Heart left ventricle (tissue), 16 donors: ENCODE data around the gene TEKT1. TPM values are rescaled to one million over a fixed set of nuclear protein-coding genes. Genes with fewer than 3 reads are reported as not detected.
A peak's percentile ranks its signal among the peaks of the same experiment; 100 is the strongest.
"Not testable (repeated sequence)": the region's sequence is repeated elsewhere in the genome, so short reads cannot be mapped to it uniquely, and the experiment has no call there.

Experiments used
- ATAC-seq, 4 donors: fragments of 200-7000 bp; cut with Tn5 transposase; one replicate each; pipeline ENCODE4 v1.9.1; 2020 to 2022; ENCODE audit warnings: moderate library complexity in 4 of 4, mild to moderate bottlenecking in 3 of 4, moderate number of reproducible peaks in 1 of 4
- DNase-seq, 5 donors: peaks; one replicate each; pipeline ENCODE4 v3.0.0-alpha.2; 2020
- H3K27ac ChIP-seq, 12 donors: fragments of 200-600 bp; sonication (generic) in 4 of 12; one replicate each; pipeline versions ENCODE4 v1.5.0 to v1.8.0; 2016 to 2022; ENCODE audit warnings: mild to moderate bottlenecking in 2 of 12
- H3K27me3 ChIP-seq, 9 donors: fragments of 200-600 bp; sonication (generic) in 2 of 9; one replicate each; pipeline versions ENCODE4 v1.5.1 to v1.8.0; 2016 to 2022; ENCODE audit warnings: mild to moderate bottlenecking in 3 of 9
- H3K36me3 ChIP-seq, 9 donors: fragments of 200-600 bp; sonication (generic) in 2 of 9; one replicate each; pipeline versions ENCODE4 v1.5.0 to v1.8.0; 2018 to 2022; ENCODE audit warnings: mild to moderate bottlenecking in 2 of 9
- H3K4me1 ChIP-seq, 12 donors: fragments of 200-600 bp; sonication (generic) in 4 of 12; one replicate each; pipeline versions ENCODE4 v1.5.0 to v1.8.0; 2016 to 2022; ENCODE audit warnings: mild to moderate bottlenecking in 3 of 12
- H3K4me3 ChIP-seq, 12 donors: fragments of 200-600 bp; sonication (generic) in 4 of 12; one replicate each; pipeline versions ENCODE4 v1.5.0 to v1.8.0; 2017 to 2022; ENCODE audit warnings: mild to moderate bottlenecking in 9 of 12, moderate library complexity in 4 of 12
- H3K9me3 ChIP-seq, 12 donors: fragments of 200-600 bp; sonication (generic) in 4 of 12; one replicate each; pipeline versions ENCODE4 v1.5.0 to v1.8.0; 2016 to 2022; ENCODE audit warnings: mild to moderate bottlenecking in 1 of 12
- POLR2A ChIP-seq, 2 donors: fragments of 450-650 bp; IDR thresholded peaks; one replicate each; pipeline ENCODE4 v1.6.1; 2017; ENCODE audit warnings: antibody characterized with exemption in 2 of 2, mild to moderate bottlenecking in 2 of 2, moderate library complexity in 2 of 2
- WGBS, 4 donors: extraction: QIAGEN DNeasy Blood & Tissue Kit in 2 of 4; methylation state at CpG; one replicate each; pipeline versions ENCODE4 v1.1.5 to v1.1.7; 2013 to 2018; 5-methylcytosine and 5-hydroxymethylcytosine counted together
- intact Hi-C, 10 donors: fragments of 100-400 bp; cut with DNase I; formaldehyde crosslinking; loops; one replicate each; pipeline versions ENCODE4 v1.11.1 to v1.14.2; 2022
- polyA plus RNA-seq, 2 donors: library from polyadenylated mRNA; stranded (reverse); fragments of 200-250 nt; gene quantifications; one replicate each; pipeline ENCODE4 v1.2.3, GENCODE V29; 2013
- total RNA-seq, 9 donors: library from RNA; depleted of rRNA in 2 of 9; stranded (reverse); fragments of >200 nt in 2 of 9; fragmentation: NEBNext Ultra II Directional in 3 of 9; extraction: Animal tissue kit (Norgen Biotek cat#: 25700) in 3 of 9; gene quantifications; one replicate each; pipeline versions ENCODE4 v1.1.0 to v1.2.4, GENCODE V29; 2016 to 2023
- TF ChIP-seq, protein P1 (sequence below), 12 donors: fragments of 200-600 bp; sonication (generic) in 4 of 12; IDR thresholded peaks; one replicate each; pipeline versions ENCODE4 v1.5.0 to v1.8.0; 2018 to 2022; ENCODE audit warnings: antibody characterized with exemption in 12 of 12, mild to moderate bottlenecking in 5 of 12
- donor health status: ischemic (EF 13 %, LVEDD 7.1; RV severe dilation, severe dysfunction).
- donor health status: healthy with polysubstance abuse.
- donor health status: DM: no; HTN: yes; CAD: no.
- donor health status: DM: no; HTN: no; CAD: no.
- donor health status: ischemic (EF 25% LVEDD 6.9; RV normal size, moderate dysfunction).
- donor health status: ischemic (EF 25% LVEDD 5.7; RV mildly dilated, moderate dysfunction).
- donor health status: healthy.
- donor health status: DM: yes; HTN: yes; CAD: no.
- donor health status: ischemic (EF 35%, LVEDD 5.7; RV mildly dilated, moderate dysfunction).
- donor health status: nonischemic (EF 11% LVEDD 7.7; RV severe dilation, severe dysfunction).
- donor health status: DM: yes; HTN: yes; CAD: no.
- donor health status: PGD.
- donor health status: ischemic (EF 29% LVEDD 5.4; RV normal size, mild dysfunction).
- donor health status: nonischemic (EF 23%, LVEDD 6.1; RV moderate dilation, normal function).

The TEKT1 gene
- total and polyA plus RNA-seq, 11 donors: not detected

DNA sequence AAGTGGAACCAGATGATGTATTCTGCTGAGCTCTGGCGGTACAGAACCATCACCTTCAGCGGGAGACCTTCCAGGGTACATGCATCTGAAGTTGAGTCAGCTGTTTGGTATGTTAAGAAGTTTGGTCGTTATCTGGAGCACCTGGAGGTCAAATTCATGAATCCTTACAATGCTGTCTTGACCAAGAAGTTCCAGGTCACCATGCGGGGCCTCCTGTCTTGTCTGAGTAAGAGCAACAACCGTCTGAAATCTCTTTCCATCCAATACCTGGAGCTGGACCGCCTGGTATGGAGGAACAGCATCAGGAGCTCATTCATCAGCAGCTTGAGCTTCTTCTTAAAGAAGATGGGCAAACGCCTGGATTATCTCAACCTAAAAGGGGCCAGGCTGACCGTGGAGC is 51.5 kb downstream of the TEKT1 start:
- Histone ChIP-seq H3K4me3 (no peak overlapping the region), H3K27me3 (peaks cover 0 to 32% (median 0%) of the 10 kb centered on the region in 9 donors), H3K36me3 (no peaks in the 10 kb centered on the region), H3K9me3 (peaks cover 0 to 46% (median 5%) of the 10 kb centered on the region in 12 donors), H3K27ac (no peak overlapping the region), H3K4me1 (peaks cover 0 to 10% (median 0%) of the 10 kb centered on the region in 12 donors)
- WGBS, 4 donors: 64 to 80% (median 74%) methylated on average over 5 to 8 of the region's 8 CpGs
- no peak for DNase-seq
- TF ChIP-seq, protein P1, sequence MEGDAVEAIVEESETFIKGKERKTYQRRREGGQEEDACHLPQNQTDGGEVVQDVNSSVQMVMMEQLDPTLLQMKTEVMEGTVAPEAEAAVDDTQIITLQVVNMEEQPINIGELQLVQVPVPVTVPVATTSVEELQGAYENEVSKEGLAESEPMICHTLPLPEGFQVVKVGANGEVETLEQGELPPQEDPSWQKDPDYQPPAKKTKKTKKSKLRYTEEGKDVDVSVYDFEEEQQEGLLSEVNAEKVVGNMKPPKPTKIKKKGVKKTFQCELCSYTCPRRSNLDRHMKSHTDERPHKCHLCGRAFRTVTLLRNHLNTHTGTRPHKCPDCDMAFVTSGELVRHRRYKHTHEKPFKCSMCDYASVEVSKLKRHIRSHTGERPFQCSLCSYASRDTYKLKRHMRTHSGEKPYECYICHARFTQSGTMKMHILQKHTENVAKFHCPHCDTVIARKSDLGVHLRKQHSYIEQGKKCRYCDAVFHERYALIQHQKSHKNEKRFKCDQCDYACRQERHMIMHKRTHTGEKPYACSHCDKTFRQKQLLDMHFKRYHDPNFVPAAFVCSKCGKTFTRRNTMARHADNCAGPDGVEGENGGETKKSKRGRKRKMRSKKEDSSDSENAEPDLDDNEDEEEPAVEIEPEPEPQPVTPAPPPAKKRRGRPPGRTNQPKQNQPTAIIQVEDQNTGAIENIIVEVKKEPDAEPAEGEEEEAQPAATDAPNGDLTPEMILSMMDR (IDR thresholded peaks at IDR 0.05): no peak
- TF ChIP-seq POLR2A (IDR thresholded peaks at IDR 0.05): no peak
- no peak for ATAC-seq
- intact Hi-C loops: no loop called here

DNA sequence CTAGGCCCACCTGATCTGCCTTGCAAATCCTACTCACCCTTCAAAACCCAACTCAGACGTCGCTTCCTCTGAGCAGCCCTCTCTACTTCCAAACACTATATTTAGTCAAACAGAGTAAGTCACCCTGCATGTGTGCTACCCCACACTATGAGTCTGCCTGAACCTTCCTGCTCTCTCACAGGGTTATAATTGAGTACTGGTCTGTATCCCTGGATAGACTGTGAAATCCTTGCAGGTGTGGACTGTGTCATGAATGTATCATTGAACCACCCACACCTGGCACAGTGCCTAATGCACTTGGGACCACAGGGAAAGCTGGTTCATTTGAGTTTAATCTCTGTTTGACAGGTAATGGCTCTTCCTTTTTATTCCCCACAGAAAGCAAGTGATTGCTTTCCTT is 52.1 kb downstream of the TEKT1 start:
- Histone ChIP-seq H3K36me3 (no peaks in the 10 kb centered on the region), H3K4me3 (no peak overlapping the region), H3K27me3 (peaks cover 0 to 32% (median 0%) of the 10 kb centered on the region in 9 donors), H3K4me1 (peaks cover 0 to 10% (median 0%) of the 10 kb centered on the region in 12 donors), H3K9me3 (peaks cover 0 to 46% (median 9%) of the 10 kb centered on the region in 12 donors), H3K27ac (no peak overlapping the region)
- 54 to 85% (median 65%) methylated on average over 2 of the region's 2 CpGs for WGBS, 4 donors
- intact Hi-C loops: no loop called here
- ATAC-seq: no peak
- DNase-seq: no peak
- TF ChIP-seq, protein P1 (IDR thresholded peaks at IDR 0.05): no peak
- TF ChIP-seq POLR2A (IDR thresholded peaks at IDR 0.05): no peak

DNA sequence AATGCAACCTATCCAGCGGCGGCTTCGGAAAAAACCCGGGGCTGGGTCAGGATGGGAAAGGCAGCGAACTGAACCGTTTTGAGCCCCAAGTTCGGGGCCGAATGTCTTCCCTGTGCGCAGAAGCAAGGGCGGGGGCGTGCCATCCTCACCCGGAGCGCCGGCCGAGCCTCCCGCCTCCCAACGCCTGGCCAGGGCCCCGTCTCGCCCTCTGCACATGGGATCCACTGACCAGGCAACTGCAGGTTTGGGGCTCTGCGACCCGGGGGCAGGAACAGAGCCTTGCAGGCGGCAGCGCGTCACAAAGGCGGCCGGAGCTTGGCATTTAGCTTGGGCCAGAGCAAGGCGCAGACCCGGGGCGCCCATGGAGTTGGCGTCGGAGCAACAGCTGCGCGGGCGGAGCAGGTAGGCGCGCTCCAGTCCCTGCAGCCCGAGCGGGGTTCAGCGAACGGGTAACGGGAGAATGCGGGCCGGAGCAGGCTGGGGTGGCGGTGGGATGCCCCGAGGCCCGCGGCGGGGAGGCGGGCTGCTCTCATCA is 55.6 kb downstream of the TEKT1 start, which contains the start of gene FBXO39:
Gene FBXO39, plus strand, starts transcription at position 345 of the 535 bp plus-strand sequence. CDS start 3,654 bp downstream, outside the sequence.
- no peak for DNase-seq
- Histone ChIP-seq H3K4me1 (peaks cover 0 to 10% (median 0%) of the 10 kb centered on the region in 12 donors), H3K36me3 (peaks cover 4 to 33% (median 31%) of the 10 kb centered on the region in 9 donors), H3K27ac (no peak within 1 kb of the TSS), H3K27me3 (peaks cover 0 to 32% (median 0%) of the 10 kb centered on the region in 9 donors), H3K4me3 (no peak within 1 kb of the TSS), H3K9me3 (peaks cover 0 to 50% (median 22%) of the 10 kb centered on the region in 12 donors)
- WGBS, 4 donors: 2 to 6% (median 4%) methylated on average over 36 to 49 of the region's 49 CpGs
- ATAC-seq: peak in 3 of 4 donors; percentile 56 to 62 (median 56)
- TF ChIP-seq, protein P1 (IDR thresholded peaks at IDR 0.05): no peak
- TF ChIP-seq POLR2A (IDR thresholded peaks at IDR 0.05): no peak
- intact Hi-C loops: no loop called here

DNA sequence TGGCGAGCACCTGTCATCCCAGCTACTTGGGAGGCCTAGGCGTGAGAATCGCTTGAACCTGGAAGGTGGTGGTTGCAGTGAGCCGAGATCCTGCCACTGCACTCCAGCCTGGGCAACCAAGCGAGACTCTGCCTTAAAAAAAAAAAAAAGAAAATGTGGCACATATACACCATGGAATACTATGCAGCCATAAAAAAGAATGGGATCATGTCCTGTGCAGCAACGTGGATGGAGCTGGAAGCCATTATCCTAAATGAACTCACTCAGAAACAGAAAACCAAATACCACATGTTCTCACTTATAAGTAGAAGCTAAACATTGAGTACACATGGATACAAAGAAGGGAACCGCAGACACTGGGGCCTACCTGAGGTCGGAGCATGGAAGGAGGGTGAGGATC is 56.6 kb downstream of the TEKT1 start:
- Histone ChIP-seq H3K36me3 (peaks cover 9 to 44% (median 42%) of the 10 kb centered on the region in 9 donors), H3K27me3 (peaks cover 0 to 32% (median 0%) of the 10 kb centered on the region in 9 donors), H3K9me3 (peaks cover 0 to 56% (median 23%) of the 10 kb centered on the region in 12 donors)
- WGBS, 4 donors: 90 to 95% (median 93%) methylated on average over 8 of the region's 8 CpGs
- H3K4me1 ChIP-seq, intact Hi-C loops, H3K27ac ChIP-seq, DNase-seq, H3K4me3 ChIP-seq, ATAC-seq: not testable (repeated sequence)
